HepG2 (cell line): ENCODE data around the gene CSDE1. TPM values are rescaled to one million over a fixed set of nuclear protein-coding genes. Genes with fewer than 3 reads are reported as not detected.

Source experiments
- AKAP8 ChIP-seq: sonication (generic); formaldehyde crosslinking; IDR thresholded peaks from 2 replicates; pipeline ENCODE4 v1.5.1; 2020; ENCODE audit warnings: mild to moderate bottlenecking, missing genetic modification reagents
- ATF1 ChIP-seq: IDR thresholded peaks from 2 replicates; pipeline ENCODE4 v1.6.1; 2016; ENCODE audit warnings: mild to moderate bottlenecking, control low read depth
- CENPBD1 ChIP-seq: sonication (generic); formaldehyde crosslinking; IDR thresholded peaks from 2 replicates; pipeline ENCODE4 v1.8.0; 2022; ENCODE audit warnings: missing genetic modification reagents, low read depth, mild to moderate bottlenecking, borderline replicate concordance
- CREB3 ChIP-seq: sonication (generic); formaldehyde crosslinking; IDR thresholded peaks from 2 replicates; pipeline ENCODE4 v1.5.0; 2020; ENCODE audit warnings: missing genetic modification reagents
- DMAP1 ChIP-seq: IDR thresholded peaks from 2 replicates; pipeline ENCODE4 v1.6.1; 2016
- FOXO1 ChIP-seq: sonication (generic); formaldehyde crosslinking; IDR thresholded peaks from 2 replicates; pipeline ENCODE4 v1.4.0; 2020; ENCODE audit warnings: missing genetic modification reagents
- GABPB1 ChIP-seq: IDR thresholded peaks from 2 replicates; pipeline ENCODE4 v1.6.1; 2016; ENCODE audit warnings: mild to moderate bottlenecking, missing genetic modification reagents, moderate library complexity, missing compliant biosample characterization
- HINFP ChIP-seq: sonication (generic); formaldehyde crosslinking; IDR thresholded peaks from 2 replicates; pipeline ENCODE4 v1.4.0; 2020; ENCODE audit warnings: low read depth, mild to moderate bottlenecking, missing genetic modification reagents
- HMGXB4 ChIP-seq, 2 experiments: sonication (generic) in 1 of 2; formaldehyde crosslinking in 1 of 2; IDR thresholded peaks; 2 replicates each; pipeline versions ENCODE4 v1.4.0 to v1.6.1; 2018 to 2020; ENCODE audit warnings: missing genetic modification reagents in 2 of 2, borderline replicate concordance in 1 of 2, low read depth in 1 of 2, mild to moderate bottlenecking in 1 of 2, missing biosample characterization in 1 of 2
- SCMH1 ChIP-seq: sonication (generic); formaldehyde crosslinking; IDR thresholded peaks from 2 replicates; pipeline ENCODE4 v1.9.0; 2021; ENCODE audit warnings: missing genetic modification reagents, mild to moderate bottlenecking, borderline replicate concordance
- SRSF9 ChIP-seq: fragments of 200-400 bp; formaldehyde crosslinking; IDR thresholded peaks from 2 replicates; pipeline ENCODE4 v1.6.1; 2018; ENCODE audit warnings: borderline replicate concordance, mild to moderate bottlenecking, low read depth, low read length; ENCODE audit not compliant: insufficient read depth, poor library complexity, severe bottlenecking
- ZBTB20 ChIP-seq: sonication (generic); formaldehyde crosslinking; IDR thresholded peaks from 2 replicates; pipeline ENCODE4 v1.8.1; 2023; ENCODE audit warnings: missing genetic modification reagents, low read depth, mild to moderate bottlenecking, borderline replicate concordance
- ZNF142 ChIP-seq: sonication (generic); formaldehyde crosslinking; IDR thresholded peaks from 2 replicates; pipeline ENCODE4 v1.4.0; 2020; ENCODE audit warnings: missing genetic modification reagents
- ZNF251 ChIP-seq: sonication (generic); formaldehyde crosslinking; IDR thresholded peaks from 2 replicates; pipeline ENCODE4 v1.9.0; 2021; ENCODE audit warnings: mild to moderate bottlenecking, missing genetic modification reagents
- ZNF709 ChIP-seq: sonication (generic); formaldehyde crosslinking; IDR thresholded peaks from 2 replicates; pipeline ENCODE4 v1.5.0; 2020; ENCODE audit warnings: mild to moderate bottlenecking, missing genetic modification reagents
- polyA plus RNA-seq, 8 experiments: library from polyadenylated mRNA; depleted of rRNA in 3 of 8; stranded (reverse) in 7 of 8; unstranded in 1 of 8; fragments of >200 nt; fragmentation: Illumina TruSeq in 4 of 8; extraction: Trizol in 4 of 8; gene quantifications; 2 replicates each; pipeline versions ENCODE4 v1.2.1 to v1.2.3, GENCODE V29; 2011 to 2016; ENCODE audit warnings: low read depth in 4 of 8, missing spikeins in 1 of 8, mixed read lengths in 1 of 8; ENCODE audit not compliant: insufficient read depth in 1 of 8
- total RNA-seq, 5 experiments: library from RNA; depleted of rRNA; stranded (reverse); fragments of >200 nt; fragmentation: Illumina TruSeq; extraction: Trizol; gene quantifications; 2 replicates each; pipeline ENCODE4 v1.2.3, GENCODE V29; 2016; ENCODE audit warnings: low read depth in 1 of 5
- TF ChIP-seq, protein P1 (sequence below): sonication (generic); formaldehyde crosslinking; conservative IDR thresholded peaks from 2 replicates; pipeline ENCODE4 v1.5.0; 2020; ENCODE audit warnings: missing genetic modification reagents

CSDE1 gene
- total and polyA plus RNA-seq, 2 of the 13 experiments (the other 11 are each of a cell fraction or from before 2014, with no cell fraction given): 150 to 313 TPM

GRCh38 chr1:114756949-114757454 is 782 bp downstream of the CSDE1 start (continued):
- TF ChIP-seq ZNF142 (CRISPR knock-in tag) (no peak), SRSF9 (no peak), ZBTB20 (CRISPR knock-in tag) (no peak), HMGXB4 (CRISPR knock-in tag; IDR thresholded peaks at IDR 0.05; ENCODE audit: borderline replicate concordance in 1 of 2, low read depth in 1 of 2) (no peak), ZNF251 (CRISPR knock-in tag) (no peak), CENPBD1 (CRISPR knock-in tag) (no peak), SCMH1 (CRISPR knock-in tag) (no peak), FOXO1 (CRISPR knock-in tag) (no peak), DMAP1 (CRISPR knock-in tag) (no peak), CREB3 (CRISPR knock-in tag) (no peak), ZNF709 (CRISPR knock-in tag) (no peak), ATF1 (CRISPR knock-in tag) (no peak), HINFP (CRISPR knock-in tag) (no peak), AKAP8 (CRISPR knock-in tag) (no peak), GABPB1 (CRISPR knock-in tag) (no peak)
- TF ChIP-seq, protein P1, sequence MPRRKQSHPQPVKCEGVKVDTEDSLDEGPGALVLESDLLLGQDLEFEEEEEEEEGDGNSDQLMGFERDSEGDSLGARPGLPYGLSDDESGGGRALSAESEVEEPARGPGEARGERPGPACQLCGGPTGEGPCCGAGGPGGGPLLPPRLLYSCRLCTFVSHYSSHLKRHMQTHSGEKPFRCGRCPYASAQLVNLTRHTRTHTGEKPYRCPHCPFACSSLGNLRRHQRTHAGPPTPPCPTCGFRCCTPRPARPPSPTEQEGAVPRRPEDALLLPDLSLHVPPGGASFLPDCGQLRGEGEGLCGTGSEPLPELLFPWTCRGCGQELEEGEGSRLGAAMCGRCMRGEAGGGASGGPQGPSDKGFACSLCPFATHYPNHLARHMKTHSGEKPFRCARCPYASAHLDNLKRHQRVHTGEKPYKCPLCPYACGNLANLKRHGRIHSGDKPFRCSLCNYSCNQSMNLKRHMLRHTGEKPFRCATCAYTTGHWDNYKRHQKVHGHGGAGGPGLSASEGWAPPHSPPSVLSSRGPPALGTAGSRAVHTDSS (CRISPR knock-in tag): no peak
